Fibroblast of lung (primary cell): ENCODE data around the gene EME1. TPM values are rescaled to one million over a fixed set of nuclear protein-coding genes. Genes with fewer than 3 reads are reported as not detected.
A peak's percentile ranks its signal among the peaks of the same experiment; 100 is the strongest.

Experiments used
- DNase-seq, 2 donors: peaks; one replicate each; pipeline versions ENCODE4 v3.0.0 to v3.0.0-alpha.2; 2010; ENCODE audit warnings: low read depth in 2 of 2
- H2AFZ ChIP-seq: 2 replicates; pipeline ENCODE4 v1.5.1; 2012; ENCODE audit warnings: low read length, control low read depth, inconsistent platforms
- H3K27ac ChIP-seq: 2 replicates; pipeline ENCODE4 v1.5.1; 2011; ENCODE audit warnings: low read length, control low read depth; ENCODE audit not compliant: insufficient read depth
- H3K27me3 ChIP-seq: 2 replicates; pipeline ENCODE4 v1.5.1; 2011; ENCODE audit warnings: mild to moderate bottlenecking, low read length; ENCODE audit not compliant: control insufficient read depth, insufficient read depth
- H3K36me3 ChIP-seq: 2 replicates; pipeline ENCODE4 v1.5.1; 2011; ENCODE audit warnings: low read length; ENCODE audit not compliant: control insufficient read depth, insufficient read depth
- H3K4me1 ChIP-seq: 2 replicates; pipeline ENCODE4 v1.5.1; 2011; ENCODE audit warnings: low read length; ENCODE audit not compliant: control insufficient read depth, insufficient read depth; ENCODE audit errors: extremely low read depth
- H3K4me2 ChIP-seq: 2 replicates; pipeline ENCODE4 v1.5.1; 2011; ENCODE audit warnings: low read length, control low read depth; ENCODE audit not compliant: insufficient read depth; ENCODE audit errors: extremely low read depth
- H3K4me3 ChIP-seq, 4 experiments: fragments of 200-600 bp in 1 of 4; sonication (generic) in 1 of 4; replicated peaks in 1 of 4; 2 replicates each; pipeline ENCODE4 v1.5.1; 2011 to 2016; ENCODE audit warnings: low read length in 4 of 4, low read depth in 3 of 4, mild to moderate bottlenecking in 3 of 4, control low read depth in 2 of 4, inconsistent platforms in 1 of 4, mixed read lengths in 1 of 4; ENCODE audit not compliant: insufficient read depth in 1 of 4; ENCODE audit errors: control extremely low read depth in 1 of 4
- H3K79me2 ChIP-seq: 2 replicates; pipeline ENCODE4 v1.5.1; 2012; ENCODE audit warnings: mild to moderate bottlenecking, low read length, inconsistent platforms; ENCODE audit not compliant: control insufficient read depth, insufficient read depth
- H3K9ac ChIP-seq: 2 replicates; pipeline ENCODE4 v1.5.1; 2011; ENCODE audit warnings: mild to moderate bottlenecking, low read length, control low read depth; ENCODE audit not compliant: insufficient read depth
- H3K9me3 ChIP-seq: 2 replicates; pipeline ENCODE4 v1.5.1; 2012; ENCODE audit warnings: low read depth, low read length; ENCODE audit not compliant: control insufficient read depth, insufficient read depth
- H4K20me1 ChIP-seq: 2 replicates; pipeline ENCODE4 v1.5.1; 2011; ENCODE audit warnings: low read length; ENCODE audit not compliant: control insufficient read depth, insufficient read depth; ENCODE audit errors: extremely low read depth
- EZH2 ChIP-seq: IDR thresholded peaks from 2 replicates; pipeline ENCODE4 v1.5.1; 2012; ENCODE audit warnings: low read length, control low read depth, mild to moderate bottlenecking; ENCODE audit errors: missing control alignments
- polyA plus RNA-seq, 2 donors: library from polyadenylated mRNA; depleted of rRNA in 1 of 2; stranded (reverse) in 1 of 2; unstranded in 1 of 2; fragments of >200 nt; gene quantifications; 2 replicates each; pipeline ENCODE4 v1.2.1, GENCODE V29; 2011 to 2012; ENCODE audit warnings: missing spikeins in 1 of 2
- total RNA-seq: library from RNA; depleted of rRNA; stranded (reverse); fragments of >200 nt; gene quantifications from 2 replicates; pipeline ENCODE4 v1.2.1, GENCODE V29; 2014
- TF ChIP-seq, protein P1 (sequence below), 2 donors: IDR thresholded peaks in 1 of 2; conservative IDR thresholded peaks in 1 of 2; 1 replicate in 1 of 2; 2 replicates in 1 of 2; pipeline ENCODE4 v1.5.1; 2011 to 2012; ENCODE audit warnings: low read length in 2 of 2, control low read depth in 1 of 2, inconsistent platforms in 1 of 2, low read depth in 1 of 2, mild to moderate bottlenecking in 1 of 2

EME1 gene
- total and polyA plus RNA-seq, 2 donors (not counting 1 experiment from before 2014, with no cell fraction given): 2.3 to 2.7 TPM

DNA sequence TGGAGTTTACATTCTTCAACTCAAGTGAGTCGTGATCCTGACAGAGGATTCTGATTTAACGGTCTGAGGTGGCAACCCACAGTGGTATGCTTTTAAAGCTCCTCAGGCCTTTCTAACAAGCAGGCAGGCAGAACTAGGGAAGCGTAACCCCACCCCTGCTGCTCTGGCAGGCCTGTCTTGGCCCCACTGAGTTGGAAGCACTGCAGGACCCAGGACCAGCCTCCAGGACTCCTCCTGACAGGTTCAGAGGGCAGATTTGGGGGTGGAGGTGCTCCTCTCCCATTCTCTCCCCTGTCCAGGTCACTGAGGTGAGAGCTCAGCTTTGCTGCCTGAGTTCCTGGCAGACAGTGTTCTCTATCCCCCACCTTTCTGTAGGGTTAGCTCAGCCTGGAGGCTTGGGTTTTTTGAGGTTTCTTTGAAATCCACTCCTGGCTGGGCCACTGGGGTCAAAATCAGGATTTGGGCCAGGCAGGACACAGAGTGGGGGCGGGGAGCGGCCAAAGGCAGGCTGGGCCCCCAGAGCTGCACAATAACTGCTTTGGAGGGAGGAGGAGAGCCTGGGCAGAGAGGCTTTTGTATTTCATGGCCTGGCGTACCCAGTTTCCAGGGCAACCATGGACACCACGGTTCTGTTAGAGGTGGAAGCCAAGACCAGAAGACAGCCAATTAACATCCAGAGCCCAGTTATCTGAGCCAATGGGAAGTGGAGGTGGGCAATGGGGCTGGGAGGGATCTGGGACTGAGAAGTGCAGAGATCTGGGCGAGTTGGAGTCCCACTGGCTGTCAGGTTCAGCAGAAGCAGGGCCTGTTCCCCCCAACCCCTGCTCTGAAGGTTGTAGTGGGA is 9.6 kb upstream of the EME1 start:
- H3K4me3 ChIP-seq: no peak overlapping the region
- H3K79me2 ChIP-seq: no peaks in the 10 kb centered on the region
- peaks cover 12% of the 10 kb centered on the region for H3K36me3 ChIP-seq
- H3K9me3 ChIP-seq: no peaks in the 10 kb centered on the region
- H2AFZ ChIP-seq: no peak overlapping the region
- H3K27me3 ChIP-seq: no peaks in the 10 kb centered on the region
- peak; percentile 45 to 63 for DNase-seq
- TF ChIP-seq EZH2: no peak
- TF ChIP-seq, protein P1, sequence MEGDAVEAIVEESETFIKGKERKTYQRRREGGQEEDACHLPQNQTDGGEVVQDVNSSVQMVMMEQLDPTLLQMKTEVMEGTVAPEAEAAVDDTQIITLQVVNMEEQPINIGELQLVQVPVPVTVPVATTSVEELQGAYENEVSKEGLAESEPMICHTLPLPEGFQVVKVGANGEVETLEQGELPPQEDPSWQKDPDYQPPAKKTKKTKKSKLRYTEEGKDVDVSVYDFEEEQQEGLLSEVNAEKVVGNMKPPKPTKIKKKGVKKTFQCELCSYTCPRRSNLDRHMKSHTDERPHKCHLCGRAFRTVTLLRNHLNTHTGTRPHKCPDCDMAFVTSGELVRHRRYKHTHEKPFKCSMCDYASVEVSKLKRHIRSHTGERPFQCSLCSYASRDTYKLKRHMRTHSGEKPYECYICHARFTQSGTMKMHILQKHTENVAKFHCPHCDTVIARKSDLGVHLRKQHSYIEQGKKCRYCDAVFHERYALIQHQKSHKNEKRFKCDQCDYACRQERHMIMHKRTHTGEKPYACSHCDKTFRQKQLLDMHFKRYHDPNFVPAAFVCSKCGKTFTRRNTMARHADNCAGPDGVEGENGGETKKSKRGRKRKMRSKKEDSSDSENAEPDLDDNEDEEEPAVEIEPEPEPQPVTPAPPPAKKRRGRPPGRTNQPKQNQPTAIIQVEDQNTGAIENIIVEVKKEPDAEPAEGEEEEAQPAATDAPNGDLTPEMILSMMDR (conservative IDR thresholded peaks at IDR 0.05 in 1 of 2, IDR thresholded peaks at IDR 0.05 in 1 of 2; ENCODE audit: low read depth in 1 of 2, low read length in 2 of 2): no peak
- H3K27ac ChIP-seq: no peak overlapping the region
- H4K20me1 ChIP-seq: peaks cover 2% of the 10 kb centered on the region
- H3K4me2 ChIP-seq: no peak overlapping the region
- H3K9ac ChIP-seq: no peak overlapping the region
- H3K4me1 ChIP-seq: no peaks in the 10 kb centered on the region

DNA sequence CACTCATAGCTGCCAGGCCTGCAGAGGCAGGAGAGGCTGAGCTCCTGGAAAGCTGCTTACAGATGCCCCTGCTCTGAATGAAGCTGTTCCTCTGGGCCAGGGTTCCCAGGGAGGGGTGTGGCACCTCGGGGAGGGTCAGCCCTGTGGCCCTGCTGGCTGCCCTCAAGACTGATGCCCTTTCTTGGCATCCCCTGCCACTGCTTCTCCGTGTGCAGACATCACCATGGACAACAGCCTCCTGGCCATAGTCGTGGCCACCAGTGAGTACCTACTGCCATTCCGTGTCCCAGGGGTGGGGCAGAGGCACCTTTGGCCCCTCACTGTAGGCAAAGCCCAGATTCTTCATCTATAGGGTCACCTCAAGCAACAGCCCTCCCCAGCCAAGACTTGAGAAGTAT is 9.0 kb upstream of the EME1 start:
- TF ChIP-seq, protein P1 (conservative IDR thresholded peaks at IDR 0.05 in 1 of 2, IDR thresholded peaks at IDR 0.05 in 1 of 2; ENCODE audit: low read depth in 1 of 2, low read length in 2 of 2): no peak
- no peak for TF ChIP-seq EZH2
- no peak overlapping the region for H3K27ac ChIP-seq
- H3K4me3 ChIP-seq: no peak overlapping the region
- H3K9me3 ChIP-seq: no peaks in the 10 kb centered on the region
- H3K27me3 ChIP-seq: no peaks in the 10 kb centered on the region
- peaks cover 12% of the 10 kb centered on the region for H3K36me3 ChIP-seq
- no peaks in the 10 kb centered on the region for H3K4me1 ChIP-seq
- H4K20me1 ChIP-seq: peaks cover 2% of the 10 kb centered on the region
- H3K4me2 ChIP-seq: no peak overlapping the region
- no peak overlapping the region for H2AFZ ChIP-seq
- H3K9ac ChIP-seq: no peak overlapping the region
- DNase-seq: no peak
- H3K79me2 ChIP-seq: no peaks in the 10 kb centered on the region

DNA sequence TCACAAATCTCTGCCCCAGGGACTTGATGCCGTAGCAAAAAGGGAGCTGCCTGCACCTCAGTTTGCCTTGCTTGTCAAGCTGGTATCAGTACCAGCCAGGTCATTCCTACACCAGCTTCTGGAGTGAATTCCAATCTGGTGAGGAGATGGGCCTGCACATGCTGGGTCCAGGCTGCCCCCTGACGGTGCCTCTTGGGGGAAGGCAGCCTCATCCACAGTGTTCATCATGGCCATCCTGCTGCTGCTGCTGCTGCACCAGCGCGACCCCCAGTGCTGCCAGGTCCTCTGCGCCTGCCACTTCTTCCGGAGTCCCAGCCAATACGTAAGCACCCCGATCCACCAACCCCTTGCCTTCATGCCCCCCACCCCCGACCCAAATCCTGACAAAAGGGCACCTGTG is 8.3 kb upstream of the EME1 start:
- Histone ChIP-seq H3K9me3 (no peaks in the 10 kb centered on the region), H2AFZ (no peak overlapping the region), H3K27me3 (no peaks in the 10 kb centered on the region), H3K9ac (no peak overlapping the region), H3K27ac (no peak overlapping the region), H3K79me2 (no peaks in the 10 kb centered on the region), H3K4me3 (no peak overlapping the region), H3K4me2 (no peak overlapping the region), H3K36me3 (peaks cover 13% of the 10 kb centered on the region), H3K4me1 (no peaks in the 10 kb centered on the region), H4K20me1 (peaks cover 2% of the 10 kb centered on the region)
- peak in 1 of 2 donors; percentile 63 for DNase-seq
- no peak for TF ChIP-seq EZH2
- TF ChIP-seq, protein P1 (conservative IDR thresholded peaks at IDR 0.05 in 1 of 2, IDR thresholded peaks at IDR 0.05 in 1 of 2; ENCODE audit: low read depth in 1 of 2, low read length in 2 of 2): peak in 1 of 2 donors; percentile 19
